NCI-H748 (cell line): ENCODE measurements around the gene S100A6.
"Not testable (repeated sequence)": the region's sequence is repeated elsewhere in the genome, so short reads cannot be mapped to it uniquely, and the experiment has no call there.

Experiments
- DNase-seq: peaks from one replicate; lab custom pipeline; 2025; ENCODE audit not compliant: unreplicated experiment; lab: John Stamatoyannopoulos, UW

The S100A6 gene

GRCh38 chr1:153565529-153566374, 30.0 kb upstream of the S100A6 start, which contains the start of gene S100A2:
Gene S100A2, minus strand, starts transcription at chr1:153565844. Its CDS starts 1,967 bp downstream, at chr1:153563877.
- peak; percentile 8 for DNase-seq

DNA sequence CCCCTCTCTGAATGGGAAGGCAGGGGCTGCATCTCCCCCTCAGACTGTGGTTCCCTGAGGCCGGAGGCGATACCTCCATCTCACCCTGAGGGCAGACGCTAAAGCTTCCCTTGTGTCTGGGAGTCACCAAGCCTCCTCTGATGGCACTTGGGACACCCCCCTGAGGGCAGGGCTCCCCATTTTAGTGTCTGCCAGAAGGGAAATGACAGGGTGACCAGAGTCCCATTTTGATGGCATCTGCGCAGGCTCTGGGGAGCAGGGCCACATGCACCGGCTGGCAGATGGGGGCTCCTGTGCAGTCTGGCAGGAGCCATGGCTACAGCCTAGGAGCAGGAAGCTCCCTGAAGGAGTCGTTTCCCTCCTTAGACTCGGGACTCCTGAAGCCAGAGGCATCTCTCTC, 28.2 kb upstream of the S100A6 start:
- DNase-seq, result no peak

DNA sequence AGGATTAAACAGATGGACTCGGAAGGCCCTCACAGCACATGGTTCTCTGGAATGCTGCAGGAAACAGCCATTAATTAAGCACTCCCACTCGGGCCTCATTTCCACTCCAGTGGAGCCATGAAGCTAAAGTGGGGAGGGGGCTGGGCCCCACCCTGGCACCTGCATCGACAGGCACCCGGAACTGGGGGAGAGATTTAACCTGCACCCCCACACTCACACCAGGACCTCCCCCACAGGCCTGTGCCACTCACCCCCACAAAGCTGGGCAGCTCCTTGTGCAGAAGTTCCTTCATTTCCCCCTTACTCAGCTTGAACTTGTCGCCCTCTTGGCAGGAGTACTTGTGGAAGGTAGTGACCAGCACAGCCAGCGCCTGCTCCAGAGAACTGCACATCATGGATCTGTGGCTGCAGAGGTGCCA, 27.7 kb upstream of the S100A6 start:
- no peak for DNase-seq

DNA sequence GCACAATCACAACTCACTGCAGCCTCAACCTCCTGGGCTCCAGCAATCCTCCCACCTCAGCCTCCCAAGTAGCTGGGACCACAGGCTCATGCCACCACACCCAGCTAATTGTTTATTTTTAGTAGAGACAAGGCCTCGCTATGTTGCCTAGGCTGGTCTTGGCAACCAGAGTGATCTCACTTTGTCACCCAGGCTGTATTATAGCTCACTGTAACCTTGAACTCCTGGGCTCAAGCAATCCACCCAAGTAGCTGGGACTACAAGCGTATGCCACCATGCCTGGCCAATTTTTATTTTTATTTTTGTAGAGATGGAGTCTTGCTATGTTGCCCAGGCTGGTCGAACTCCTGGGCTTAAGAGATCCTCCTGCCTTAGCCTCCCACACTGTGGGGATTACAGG, 26.2 kb upstream of the S100A6 start:
- not testable (repeated sequence) for DNase-seq

GRCh38 chr1:153561466-153561985, 25.7 kb upstream of the S100A6 start:
- no peak for DNase-seq

GRCh38 chr1:153560771-153561465, 25.1 kb upstream of the S100A6 start:
- no peak for DNase-seq

DNA sequence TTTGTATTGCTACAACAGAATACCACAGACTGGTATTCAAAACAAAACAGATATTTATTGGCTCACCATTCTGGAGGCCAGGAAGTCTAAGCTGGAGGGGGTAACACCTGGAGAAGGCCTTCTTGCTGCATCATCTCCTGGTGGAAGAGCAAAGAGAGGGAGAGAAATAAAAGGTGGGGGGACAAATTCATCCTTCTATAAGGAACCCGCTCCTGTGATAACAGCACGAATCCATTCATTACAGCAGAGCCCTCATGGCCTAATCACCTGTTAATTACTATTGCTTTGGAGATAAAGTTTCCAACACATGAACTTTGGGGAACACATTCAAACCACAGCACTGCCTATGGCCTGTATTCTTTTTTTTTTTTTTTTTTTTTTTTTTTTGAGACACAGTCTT, 24.4 kb upstream of the S100A6 start:
- DNase-seq, result no peak

DNA sequence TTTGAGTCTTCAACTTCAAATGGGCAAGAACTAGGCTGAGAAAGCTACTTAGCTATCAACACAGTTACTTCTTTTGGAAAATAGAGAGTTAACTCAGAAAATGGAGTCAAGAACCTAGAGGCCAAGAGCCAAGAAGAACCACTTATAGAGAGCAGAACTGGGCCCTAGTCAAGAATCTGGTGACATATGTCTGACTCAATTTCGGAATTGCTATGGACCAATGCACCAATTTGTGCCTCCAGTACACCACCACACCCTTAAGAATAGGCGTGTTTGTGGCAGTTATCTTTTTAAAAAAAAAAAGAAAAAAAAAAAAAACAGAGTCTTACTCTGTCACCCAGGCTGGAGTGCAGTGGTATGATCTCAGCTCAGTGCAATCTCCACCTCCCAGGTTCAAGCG, 22.1 kb upstream of the S100A6 start:
- DNase-seq, result no peak

DNA sequence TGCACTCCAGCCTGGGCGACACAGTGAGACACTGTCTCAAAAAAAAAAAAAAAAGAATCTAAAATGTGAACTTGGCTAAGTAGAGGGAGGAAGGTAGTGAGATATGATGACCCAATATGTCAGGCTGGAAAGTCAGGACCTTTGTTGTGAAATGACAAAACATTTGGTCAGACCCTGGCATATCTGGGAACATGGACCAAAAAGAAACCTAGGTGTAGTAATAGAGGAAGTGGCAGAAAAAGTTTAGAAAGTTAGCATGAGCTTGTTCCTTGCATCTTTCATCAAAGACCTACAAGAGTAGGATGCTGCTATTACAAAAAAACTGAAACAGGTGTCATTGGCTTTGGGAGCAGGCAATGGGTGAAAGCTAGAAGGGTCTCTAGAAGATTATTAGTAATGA, 20.6 kb upstream of the S100A6 start:
- DNase-seq, result no peak

DNA sequence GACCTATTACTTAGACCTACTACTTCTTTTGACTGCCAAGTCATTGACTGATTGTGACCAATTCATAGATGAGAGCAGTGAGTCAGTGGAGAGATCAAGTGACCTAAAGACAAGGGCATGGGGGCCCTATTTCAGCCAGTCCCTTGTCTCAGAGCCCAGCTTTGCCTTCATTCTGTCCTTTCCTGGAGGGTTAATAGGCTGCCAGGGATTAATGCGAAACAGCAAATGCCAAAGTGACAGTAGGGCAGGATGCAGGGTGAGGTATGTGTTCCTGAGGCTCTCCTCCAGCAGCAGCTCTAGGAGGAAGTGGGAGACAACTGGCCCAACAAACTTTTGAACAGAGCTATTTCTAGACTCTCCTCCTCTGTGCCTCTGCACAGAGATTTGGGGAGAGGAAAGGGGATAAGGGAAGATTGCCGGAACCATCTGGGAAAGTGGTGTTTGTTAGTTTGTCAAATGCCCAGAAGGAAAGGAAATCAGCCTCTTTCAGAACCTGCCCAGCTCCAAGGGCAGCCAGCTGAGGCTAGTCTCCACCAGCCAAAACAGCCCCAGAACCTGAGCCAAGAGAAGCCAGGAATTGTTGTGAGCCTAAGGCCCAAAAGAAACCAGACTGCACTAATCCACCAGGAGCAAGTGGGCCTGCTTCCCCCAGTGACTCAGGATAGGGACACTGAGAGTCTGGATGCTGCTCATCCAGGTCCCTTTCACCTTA, 18.2 kb upstream of the S100A6 start:
- DNase-seq, result no peak

DNA sequence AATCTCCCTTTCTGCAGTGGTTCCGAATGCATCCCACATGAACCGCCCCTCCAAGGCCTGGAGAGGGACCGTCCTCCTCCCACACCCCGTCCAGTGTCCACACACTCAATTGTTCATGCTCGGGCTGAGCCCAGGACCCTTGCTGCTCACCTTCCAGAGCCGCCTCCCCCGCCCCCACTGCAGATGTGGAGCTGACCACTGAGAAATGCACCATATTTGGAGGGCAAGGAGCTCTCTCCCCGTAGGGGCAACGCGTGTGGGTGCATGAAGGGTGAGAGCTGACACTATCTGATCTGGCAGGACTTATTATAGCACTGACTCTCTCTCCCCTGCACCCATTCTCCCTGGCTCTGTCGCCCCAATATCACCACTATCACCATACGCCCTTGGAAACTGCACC, 17.3 kb upstream of the S100A6 start:
- DNase-seq, result no peak

DNA sequence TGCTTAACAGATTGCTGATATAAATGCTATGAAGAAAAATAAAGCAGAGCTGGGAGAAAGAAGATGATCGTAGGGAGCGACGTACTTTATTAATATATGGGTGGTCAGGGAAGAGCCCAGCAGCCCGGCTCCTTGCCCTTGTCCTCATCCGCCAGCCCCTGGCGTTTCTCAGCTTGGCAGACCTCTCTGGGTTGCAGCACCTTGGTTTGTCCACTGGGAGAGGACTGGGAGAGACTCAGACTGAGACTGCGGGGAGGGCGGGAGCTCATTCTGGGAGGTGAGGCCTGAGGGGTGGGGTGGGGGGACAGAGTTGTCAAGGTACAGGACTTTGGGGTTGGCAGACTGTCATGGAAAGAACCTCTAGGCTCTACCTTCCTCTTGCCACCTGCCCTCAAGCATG, 16.5 kb upstream of the S100A6 start:
- DNase-seq, result no peak

- DNase-seq, result no peak
Measured at GRCh38 chr1:153550827-153551500, 15.2 kb upstream of the S100A6 start.

DNA sequence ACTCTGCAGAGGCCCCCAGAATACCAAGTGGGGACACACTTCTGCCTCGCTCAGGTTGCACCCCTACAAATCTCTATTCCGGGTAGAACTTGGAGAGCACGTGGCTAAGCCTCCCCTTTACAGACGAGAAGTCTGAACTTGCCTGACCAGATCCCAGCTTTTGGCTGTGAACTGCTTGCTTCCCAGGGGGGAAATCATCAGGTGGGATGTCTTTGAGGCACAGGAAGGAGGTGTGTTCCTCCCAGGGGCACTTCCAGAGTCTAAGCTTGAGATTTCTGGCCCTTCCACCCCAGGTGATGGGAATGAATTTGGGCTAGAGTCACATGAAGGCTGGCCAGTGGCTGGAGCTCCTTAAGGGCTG, 14.6 kb upstream of the S100A6 start:
- DNase-seq, result no peak

- DNase-seq, result no peak
Measured at GRCh38 chr1:153549741-153550397, 14.1 kb upstream of the S100A6 start.

DNA sequence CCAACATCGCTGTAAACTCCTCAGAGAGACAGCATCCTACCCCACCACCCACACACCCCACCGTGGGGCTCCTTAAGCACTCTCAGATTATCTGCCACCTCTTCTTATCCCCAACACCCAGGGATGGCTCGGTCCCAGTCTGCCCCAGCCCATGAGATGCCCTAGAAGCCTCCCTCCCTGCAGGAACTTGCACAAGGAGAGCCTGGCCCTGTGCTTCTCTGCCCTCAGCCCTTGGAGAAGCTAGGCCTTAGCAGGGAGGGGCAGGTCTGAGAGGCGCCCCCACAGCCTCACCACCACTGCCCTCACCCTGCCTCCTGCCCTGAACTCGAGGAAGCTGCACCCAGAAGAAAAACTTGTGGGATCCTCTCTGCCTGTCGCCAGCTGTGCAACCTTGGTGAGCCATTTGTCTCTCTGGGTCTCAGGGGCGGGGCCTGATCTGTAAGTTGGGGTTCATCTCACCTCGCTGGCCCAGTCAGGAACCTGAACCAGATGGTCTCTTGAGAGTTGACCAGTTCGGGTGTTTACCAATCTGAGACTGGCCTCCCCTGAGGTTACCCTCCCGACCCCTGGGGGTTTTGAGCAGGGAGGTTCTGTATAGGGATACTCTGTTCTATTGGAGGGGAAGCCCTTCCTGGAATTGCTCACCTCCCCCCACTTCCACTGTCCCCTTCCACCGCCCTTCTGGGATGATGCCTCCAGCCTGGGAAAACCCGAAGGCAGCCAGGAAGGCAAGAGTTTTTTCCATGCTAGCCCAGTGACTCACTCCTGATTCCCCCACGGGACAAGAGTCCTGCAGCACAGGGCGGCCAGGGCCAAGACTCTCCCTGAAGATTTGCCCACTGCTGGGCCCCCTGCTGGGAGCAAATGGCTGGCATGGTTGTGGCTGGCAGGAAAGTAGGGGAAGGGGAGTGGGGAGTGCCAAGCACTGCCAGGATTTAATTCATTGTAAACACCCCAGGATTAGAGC, 13.2 kb upstream of the S100A6 start, which contains the start of gene S100A3:
S100A3 (minus strand) TSS at position 537 of the 967 bp plus-strand sequence. CDS start 773 bp downstream, outside the sequence.
- no peak for DNase-seq

- no peak for DNase-seq
Measured at GRCh38 chr1:153547560-153548551, 12.1 kb upstream of the S100A6 start.
